ENCODE results near the gene AHRR. TPM values are rescaled to one million over a fixed set of nuclear protein-coding genes. Genes with fewer than 3 reads are reported as not detected.
A peak's percentile ranks its signal among the peaks of the same experiment; 100 is the strongest.

AHRR gene
- total RNA-seq, 1 experiment from 2014 or later: 2.2 TPM

- Histone ChIP-seq H2BK15ac (ENCODE audit: low read depth, low read length) (no peak overlapping the region), H3K79me1 (ENCODE audit: insufficient read depth, low read depth, low read length, poor library complexity, severe bottlenecking) (no peaks in the 10 kb centered on the region)
Observed at GRCh38 chr5:399296-400281, 78.1 kb downstream of the AHRR start.

More at GRCh38 chr5:399296-400281, 78.1 kb downstream of the AHRR start:
- Histone ChIP-seq H4K91ac (ENCODE audit: insufficient read length, low read depth, low read length) (peak overlapping the region; percentile 82), H4K20me1 (ENCODE audit: control insufficient read depth, insufficient read depth, insufficient read length) (no peaks in the 10 kb centered on the region), H3K4me1 (ENCODE audit: insufficient read depth, low read length) (no peaks in the 10 kb centered on the region), H2BK20ac (ENCODE audit: low read depth, low read length, poor library complexity, severe bottlenecking) (no peak overlapping the region), H3K27me3 (ENCODE audit: insufficient read depth, low read length) (no peaks in the 10 kb centered on the region), H3K14ac (ENCODE audit: insufficient read depth, low read length) (peak overlapping the region; percentile 89), H3K9ac (ENCODE audit: extremely low read depth, insufficient read length, low read length) (no peak overlapping the region), H3K18ac (ENCODE audit: insufficient read length, low read depth, low read length) (peak overlapping the region; percentile 91), H3K27ac (ENCODE audit: insufficient read length, low read depth, low read length) (no peak overlapping the region), H3K4me2 (ENCODE audit: insufficient read depth, insufficient read length, low read length) (peak overlapping the region; percentile 37), H2BK5ac (ENCODE audit: insufficient read length, low read length) (no peak overlapping the region), H2AK5ac (ENCODE audit: insufficient read length, low read length) (no peak overlapping the region), H2AFZ (ENCODE audit: low read length) (no peak overlapping the region), H2BK12ac (ENCODE audit: insufficient read length, low read depth, low read length) (peak overlapping the region; percentile 70), H4K5ac (ENCODE audit: insufficient read length, low read depth, low read length) (peak overlapping the region; percentile 92), H4K8ac (replicated peaks; ENCODE audit: insufficient read length, low read depth, low read length) (no peak overlapping the region), H3T11ph (ENCODE audit: low read length) (peak overlapping the region; percentile 30), H3K79me2 (ENCODE audit: insufficient read depth, low read length) (no peaks in the 10 kb centered on the region), H3K23ac (ENCODE audit: insufficient read length, low read depth, low read length) (no peak overlapping the region), H2BK120ac (ENCODE audit: low read depth, low read length, poor library complexity, severe bottlenecking) (peak overlapping the region; percentile 91), H3K23me2 (ENCODE audit: insufficient read length, low read depth, low read length, poor library complexity, severe bottlenecking) (no peaks in the 10 kb centered on the region), H3K9me3 (ENCODE audit: control insufficient read depth, low read depth, low read length) (no peaks in the 10 kb centered on the region), H3K56ac (ENCODE audit: insufficient read length, low read depth, low read length) (no peak overlapping the region), H3K4ac (ENCODE audit: low read depth, low read length) (peak overlapping the region; percentile 60)
- Mint-ChIP-seq H3K4me1 (peaks cover 12 to 25% of the 10 kb centered on the region in 2 experiments), H3K4me3 (peak overlapping the region in 1 of 2 experiments; percentile 7; a peak in 1 of 5 replicates), H3K27me3 (ENCODE audit: low read depth) (peaks cover 32% of the 10 kb centered on the region), H3K36me3 (ENCODE audit: insufficient read depth in 1 of 3, low read depth in 3 of 3) (peaks cover 0 to 8% (median 0%) of the 10 kb centered on the region in 3 experiments; a peak in 2 of 7 replicates), H3K27ac (peak overlapping the region in 2 of 3 experiments; percentile 83 to 89; a peak in 3 of 7 replicates), H3K9me3 (peaks cover 0 to 5% of the 10 kb centered on the region in 2 experiments; a peak in 4 of 5 replicates)
- peak; percentile 85 for DNase-seq
- peak; percentile 17; the same call in 1 of the 3 replicates for TF ChIP-seq CTCF (conservative IDR thresholded peaks at IDR 0.05)
- WGBS (ENCODE audit: extremely low coverage, insufficient read length, low lambda C conversion rate): no CpG with 5 or more reads among the region's 45 CpGs
